GM21515 (cell line): ENCODE results near the gene PDCL3.

Source experiments
- ATAC-seq: cut with Tn5 transposase; IDR thresholded peaks from one replicate; pipeline ENCODE4 v1.9.1; 2021; ENCODE audit not compliant: unreplicated experiment

The PDCL3 gene

DNA sequence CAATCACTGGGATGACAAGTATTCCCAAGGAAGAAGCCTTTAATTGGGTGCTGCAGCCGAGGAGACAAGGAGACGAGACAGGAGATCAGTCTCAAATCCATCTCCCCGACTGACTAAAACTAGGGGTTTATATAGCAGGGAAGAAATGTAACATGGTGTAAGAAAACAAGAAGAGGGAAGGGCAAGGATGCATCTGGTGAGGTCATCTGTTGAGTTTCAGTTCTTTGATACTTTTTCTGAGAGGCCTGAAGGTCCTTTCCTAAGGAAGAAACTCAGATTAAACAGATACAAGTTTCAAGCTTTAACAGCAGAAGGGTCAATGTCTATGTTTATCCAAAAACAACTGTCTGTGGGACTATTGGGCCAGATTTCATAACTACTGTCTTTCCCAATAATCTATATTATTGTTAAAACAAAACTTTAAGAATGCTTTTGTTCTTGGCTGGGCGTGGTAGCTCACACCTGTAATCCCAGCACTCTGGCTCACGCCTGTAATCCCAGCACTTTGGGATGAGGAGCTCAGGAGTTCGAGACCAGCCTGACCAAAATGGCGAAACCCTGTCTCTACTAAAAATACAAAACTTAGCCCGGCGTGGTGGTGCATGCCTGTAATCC is 2.5 kb upstream of the PDCL3 start:
- no peak for ATAC-seq

DNA sequence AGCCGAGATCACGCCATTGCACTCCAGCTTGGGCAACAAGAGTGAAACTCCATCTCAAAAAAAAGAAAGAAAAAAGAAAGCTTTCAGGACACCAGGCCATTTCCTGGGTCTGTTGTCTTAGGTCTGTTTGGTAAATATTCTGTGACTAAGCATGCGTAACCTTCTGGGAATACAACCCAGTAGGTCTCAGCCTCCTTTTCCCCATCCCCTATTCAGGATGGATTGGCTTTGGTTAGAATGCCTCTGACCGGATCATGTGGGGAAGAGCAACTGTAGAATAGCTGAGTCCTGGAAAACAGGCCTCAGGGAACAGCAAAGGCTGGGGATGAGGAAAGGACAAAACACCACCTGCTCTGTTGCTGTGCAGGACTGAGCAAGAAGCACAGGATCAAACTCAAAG is 1.6 kb upstream of the PDCL3 start:
- no peak for ATAC-seq

DNA sequence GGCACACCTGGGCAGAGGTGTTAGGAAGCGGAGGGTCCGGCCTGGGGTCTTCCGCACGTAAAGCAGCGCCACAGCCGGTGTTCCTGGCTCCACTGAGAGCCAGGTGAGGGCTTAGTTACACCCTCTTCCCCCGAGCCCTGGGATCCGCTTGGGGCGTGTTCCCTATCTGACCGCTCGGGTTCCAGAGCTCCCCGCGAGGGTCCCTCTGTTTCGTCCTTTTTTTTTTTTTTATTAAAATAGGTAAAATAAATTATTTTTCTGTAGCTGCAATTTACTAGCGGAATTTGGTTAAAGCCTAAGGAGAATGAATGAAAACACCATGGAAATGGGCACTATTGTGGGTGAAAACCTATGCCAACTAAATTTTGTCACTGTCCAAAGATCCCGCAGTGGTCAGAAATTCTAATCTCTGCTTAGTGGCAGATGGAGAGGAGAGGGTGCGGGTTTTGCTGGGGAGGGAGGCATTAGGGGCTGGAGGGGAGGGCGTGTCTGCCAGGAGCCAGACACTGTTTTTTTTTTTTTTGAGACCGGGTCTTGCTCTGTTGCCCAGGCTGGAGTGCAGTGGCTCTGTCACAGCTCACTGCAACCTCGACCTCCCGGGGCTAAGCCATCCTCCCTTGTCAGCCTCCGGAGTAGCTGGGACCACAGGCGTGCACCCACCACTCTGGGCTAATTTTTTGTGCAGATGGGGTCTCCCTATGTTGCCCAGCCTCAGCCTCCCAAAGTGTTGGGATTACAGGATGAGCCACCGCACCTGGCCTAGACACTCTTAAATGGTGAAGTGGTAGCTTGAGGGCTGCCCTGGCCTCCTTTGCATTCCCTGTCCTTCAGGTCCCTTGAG is 834 bp downstream of the PDCL3 start:
- peak; percentile 16 for ATAC-seq

DNA sequence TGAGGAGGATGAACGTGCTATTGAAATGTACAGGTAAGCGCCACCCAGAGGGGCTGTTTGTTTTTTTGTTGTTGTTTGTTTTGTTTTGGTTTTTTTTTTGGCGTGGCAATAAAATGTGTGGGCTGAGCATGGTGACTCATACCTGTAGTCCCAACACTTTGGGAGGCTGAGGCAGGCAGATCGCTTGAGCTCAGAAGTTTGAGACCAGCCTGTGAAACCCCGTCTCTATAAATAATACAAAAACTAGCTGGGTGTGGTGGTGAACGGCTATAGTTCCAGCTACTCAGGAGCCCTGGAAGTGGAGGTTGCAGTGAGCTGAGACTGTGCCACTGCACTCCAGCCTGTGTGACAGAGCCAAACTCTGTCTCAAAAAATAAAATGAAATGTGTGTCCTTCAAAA is 6.2 kb downstream of the PDCL3 start:
- no peak for ATAC-seq

DNA sequence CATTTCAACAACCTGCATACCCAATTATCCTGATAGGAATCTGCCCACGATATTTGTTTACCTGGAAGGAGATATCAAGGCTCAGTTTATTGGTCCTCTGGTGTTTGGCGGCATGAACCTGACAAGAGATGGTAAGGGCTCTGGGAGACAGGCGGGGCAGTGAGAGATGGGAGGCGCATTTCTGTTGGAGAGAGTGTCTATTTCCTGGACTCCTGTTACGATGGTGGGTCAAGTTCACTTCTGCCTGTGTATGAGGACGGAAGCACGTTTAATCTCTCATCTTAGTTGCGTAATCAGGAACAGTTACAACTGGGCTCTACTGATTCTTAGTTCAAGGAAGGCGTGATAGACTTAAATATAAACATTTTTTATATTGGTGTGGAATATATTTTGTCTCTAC is 8.9 kb downstream of the PDCL3 start:
- ATAC-seq, result no peak

DNA sequence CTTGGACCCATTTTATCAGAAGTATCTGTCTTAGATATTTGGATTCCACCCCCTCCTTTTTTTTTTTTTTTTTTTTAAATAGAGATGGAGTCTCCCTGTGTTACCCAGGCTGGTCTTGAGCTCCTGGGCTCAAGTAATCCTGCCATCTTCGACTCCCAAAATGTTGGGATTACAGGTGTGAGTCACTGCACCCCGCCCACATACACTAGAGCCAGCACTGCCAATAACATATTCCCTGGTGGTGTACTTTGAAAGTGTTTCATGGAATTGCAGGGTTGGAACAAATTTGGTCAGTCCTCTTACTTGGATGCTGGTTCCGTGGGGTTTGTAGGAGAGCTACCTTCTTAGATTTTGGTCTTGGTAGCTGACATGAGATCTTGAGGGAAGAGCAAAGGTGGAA is 15.0 kb downstream of the PDCL3 start:
- no peak for ATAC-seq

DNA sequence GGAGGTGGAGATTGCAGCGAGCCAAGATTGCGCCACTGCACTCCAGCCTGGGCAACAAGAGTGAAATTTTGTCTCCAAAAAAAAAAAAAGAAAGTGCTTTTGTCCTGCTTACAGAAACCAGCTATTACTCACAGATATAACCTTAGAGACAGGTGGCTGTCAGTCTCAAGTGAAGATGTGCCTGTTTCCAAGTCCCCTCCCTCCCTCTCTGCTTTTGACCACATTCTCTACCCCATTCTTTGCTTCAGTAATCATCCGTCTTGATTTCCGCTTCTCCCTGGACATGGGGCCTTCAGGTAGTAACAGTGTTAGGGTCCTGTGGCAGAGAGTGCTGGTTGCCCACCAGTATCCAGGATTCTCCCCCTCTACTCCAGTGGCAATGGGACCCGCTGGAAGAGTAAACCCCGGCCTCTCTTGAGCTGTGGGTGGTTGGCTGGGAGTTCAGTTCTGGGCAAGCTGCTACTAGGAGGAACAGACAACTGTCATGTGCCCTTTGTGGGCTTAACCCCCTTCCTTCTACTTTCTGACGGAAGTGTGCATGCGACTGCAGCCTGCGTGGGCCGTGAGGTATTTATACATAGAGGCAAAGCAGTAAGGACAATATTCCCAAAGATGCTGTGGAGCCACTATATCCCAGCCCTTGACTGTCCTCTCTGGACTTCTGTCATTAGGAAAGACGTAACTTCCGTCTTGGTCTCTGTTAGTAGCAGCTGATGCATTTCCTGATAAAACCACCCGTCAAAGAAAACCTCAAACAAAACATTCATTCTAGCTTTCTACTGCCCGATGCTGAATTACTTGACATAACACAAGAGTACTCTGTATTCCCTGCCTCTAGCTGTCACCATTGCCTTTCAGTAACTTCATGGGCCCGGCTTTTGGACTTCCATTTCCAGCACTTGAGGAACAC is 17.8 kb downstream of the PDCL3 start:
- peak; percentile 72 for ATAC-seq

DNA sequence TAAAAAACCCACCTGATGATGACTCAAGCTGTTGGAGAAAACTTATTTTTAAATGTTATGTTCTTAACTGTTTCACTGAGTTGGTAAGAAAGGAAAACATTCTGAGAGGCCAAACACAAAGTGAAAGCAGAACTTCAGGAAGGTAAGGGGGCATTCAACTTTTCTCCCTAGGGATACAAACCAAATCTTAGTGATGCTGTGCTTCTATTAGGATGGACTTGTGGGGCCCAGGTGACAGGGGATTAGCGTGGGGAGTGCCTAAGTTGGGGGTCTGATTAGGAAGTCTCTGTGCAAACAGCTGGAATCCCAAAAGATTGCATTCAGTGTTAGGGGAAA is 18.5 kb downstream of the PDCL3 start:
- peak; percentile 18 for ATAC-seq

DNA sequence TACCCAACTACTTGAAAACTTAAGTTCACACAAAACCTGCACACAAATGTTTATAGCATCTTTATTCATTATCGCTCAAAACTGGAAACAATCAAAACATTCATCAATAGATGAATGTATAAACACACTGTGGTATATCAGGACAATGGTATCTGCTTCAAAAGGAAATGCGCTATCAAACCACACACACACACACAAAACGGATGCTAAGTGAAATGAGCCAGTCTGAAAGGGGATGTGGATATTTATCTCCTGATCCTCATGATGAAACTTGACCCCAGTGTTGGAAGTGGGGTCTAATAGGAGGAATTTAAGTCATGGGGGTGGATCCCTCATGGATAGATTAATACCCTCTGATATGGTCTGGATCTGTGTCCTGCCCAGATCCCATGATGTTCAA is 22.0 kb downstream of the PDCL3 start:
- ATAC-seq, result no peak

DNA sequence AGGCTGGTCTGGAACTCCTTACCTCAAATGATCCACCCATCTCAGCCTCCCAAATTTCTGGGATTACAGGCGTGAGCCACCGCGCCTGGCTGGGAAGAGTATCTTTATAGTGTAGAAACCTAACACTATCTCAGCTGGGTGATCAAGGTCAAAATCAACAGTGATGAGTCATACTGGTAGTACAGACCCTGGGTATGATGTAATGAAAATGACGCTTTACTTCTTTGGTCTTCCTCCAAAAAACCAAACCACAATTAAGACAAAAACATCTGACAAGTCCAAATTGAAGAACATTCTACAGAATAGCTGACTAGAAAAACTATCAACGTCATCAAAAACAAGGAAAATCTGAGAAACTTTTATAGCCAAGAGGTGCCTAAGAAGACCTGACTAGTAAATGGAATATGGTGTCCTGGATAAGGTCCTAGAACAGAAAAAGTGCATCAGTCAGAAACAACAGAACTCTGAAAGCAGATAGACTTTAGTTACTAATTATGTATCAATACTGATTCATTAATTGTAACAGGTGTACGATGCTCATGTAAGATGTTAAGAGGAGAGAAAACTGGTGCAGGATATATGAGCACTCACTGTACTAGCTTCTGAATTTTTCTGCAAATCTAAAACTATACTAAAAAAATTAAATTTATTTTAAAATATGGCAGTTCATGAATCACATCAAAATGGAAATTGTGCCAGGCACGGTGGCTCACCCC is 25.4 kb downstream of the PDCL3 start:
- peak; percentile 58 for ATAC-seq

DNA sequence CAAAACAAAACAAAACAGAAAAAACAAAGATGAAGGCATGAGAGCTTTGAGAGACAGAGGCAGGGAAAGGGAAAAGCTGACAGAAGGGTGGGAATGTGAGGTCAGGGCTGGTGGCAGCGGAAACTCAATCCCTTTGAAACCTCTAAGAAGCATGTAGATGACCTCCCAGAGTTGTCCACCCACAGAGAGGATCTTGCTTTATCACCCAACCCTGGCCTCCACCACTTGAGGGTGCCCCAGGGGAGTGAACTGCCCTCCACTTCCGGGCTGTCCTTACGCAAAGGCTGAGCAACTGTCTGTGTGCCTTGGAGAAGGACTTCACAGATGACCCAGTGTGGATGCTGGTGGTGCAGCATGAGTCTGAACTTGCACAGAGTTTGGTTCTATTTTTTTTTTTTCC is 26.7 kb downstream of the PDCL3 start:
- no peak for ATAC-seq

DNA sequence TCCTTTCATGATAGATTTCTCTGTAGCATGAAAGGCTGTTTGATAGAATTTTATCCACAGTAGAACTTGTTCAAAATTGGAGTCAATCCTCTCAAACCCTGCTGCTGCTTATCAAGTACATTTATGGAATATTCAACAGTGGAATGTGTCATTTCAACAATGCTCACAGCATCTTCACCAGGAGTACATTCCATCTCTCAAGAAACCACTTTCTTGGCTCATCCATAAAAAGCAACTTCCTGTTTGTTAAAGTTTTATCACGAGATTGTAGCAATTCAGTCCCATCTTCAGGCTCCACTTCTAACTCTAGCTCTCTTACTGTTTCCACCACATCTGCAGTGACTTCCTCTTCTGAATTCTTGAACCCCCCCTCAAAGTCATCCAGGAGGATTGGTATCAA is 29.4 kb downstream of the PDCL3 start:
- no peak for ATAC-seq

DNA sequence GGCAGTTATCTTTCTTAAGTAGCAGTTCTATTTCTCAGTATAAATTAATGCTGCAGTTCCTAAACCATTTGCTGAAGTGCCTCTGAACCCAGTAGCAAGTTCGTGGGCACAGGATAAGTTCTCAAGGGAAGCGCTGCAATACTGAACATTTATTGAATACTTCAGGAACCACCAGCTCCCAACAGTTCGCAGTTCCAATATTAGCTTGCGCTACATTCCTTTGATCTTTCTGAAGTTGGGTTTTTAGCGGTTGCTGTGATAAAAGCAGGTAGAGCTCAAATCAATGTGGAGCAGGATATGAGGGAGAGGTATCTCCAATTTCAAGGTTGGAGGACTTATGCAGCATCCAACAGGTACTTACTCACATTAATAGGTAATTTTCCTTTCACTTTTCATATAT is 33.7 kb downstream of the PDCL3 start:
- no peak for ATAC-seq

DNA sequence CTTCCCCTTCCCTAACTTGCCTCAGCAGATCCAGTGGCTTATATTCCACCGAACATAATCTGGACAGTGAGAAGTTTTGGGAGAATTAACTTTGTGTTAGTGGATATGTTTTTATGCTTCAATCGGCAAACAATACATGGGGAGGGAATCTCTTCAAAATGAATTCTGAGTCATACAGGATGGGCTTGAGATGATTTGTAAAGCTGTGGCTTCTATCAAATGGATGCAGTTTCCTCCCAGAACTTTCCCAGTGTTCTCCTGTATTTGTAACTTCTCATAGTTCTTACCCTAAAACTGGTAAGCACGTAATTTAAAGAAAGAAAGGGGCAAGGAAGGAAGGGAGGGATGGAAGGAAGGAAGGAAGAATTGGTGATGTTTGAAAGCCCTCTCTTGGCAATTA is 36.8 kb downstream of the PDCL3 start:
- ATAC-seq, result no peak

DNA sequence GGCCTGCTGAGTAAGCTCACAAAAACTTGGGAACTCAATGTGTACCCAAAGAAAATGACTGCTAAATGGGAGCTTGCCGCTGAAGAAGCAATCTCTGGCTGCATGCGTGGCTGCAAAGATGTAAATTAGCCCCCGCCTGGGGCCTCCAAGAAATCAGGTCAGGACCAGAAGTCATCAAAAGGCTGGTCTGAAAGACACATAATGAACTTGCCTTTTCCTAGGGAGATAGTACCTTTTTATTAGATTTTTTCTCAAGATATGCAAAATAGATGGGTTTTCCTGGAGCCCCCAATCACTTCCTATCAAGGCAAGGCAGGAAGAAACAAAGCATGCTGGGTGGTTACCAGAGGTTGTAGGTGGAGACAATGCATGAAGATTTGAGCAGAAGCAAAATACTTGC is 38.9 kb downstream of the PDCL3 start:
- ATAC-seq, result no peak

DNA sequence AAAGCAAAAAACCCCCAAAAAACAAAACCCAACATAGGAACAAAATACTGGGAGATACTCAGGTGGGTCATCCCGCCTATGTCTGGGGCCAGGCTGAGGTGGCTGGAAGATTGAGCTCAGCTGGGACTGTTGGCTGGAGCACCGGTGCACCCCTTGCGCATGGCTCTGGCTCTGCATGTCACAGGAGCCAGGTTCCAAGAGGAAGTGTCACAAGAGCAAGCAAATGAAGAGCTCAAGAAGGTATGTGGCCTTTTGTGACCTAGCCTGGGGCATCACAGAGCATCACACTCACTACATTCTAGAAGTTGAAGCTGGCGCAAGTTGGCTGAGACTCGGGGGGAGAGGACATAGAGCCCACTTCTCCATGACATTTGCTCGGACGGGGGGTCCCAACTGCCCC is 40.6 kb downstream of the PDCL3 start:
- ATAC-seq, result no peak

DNA sequence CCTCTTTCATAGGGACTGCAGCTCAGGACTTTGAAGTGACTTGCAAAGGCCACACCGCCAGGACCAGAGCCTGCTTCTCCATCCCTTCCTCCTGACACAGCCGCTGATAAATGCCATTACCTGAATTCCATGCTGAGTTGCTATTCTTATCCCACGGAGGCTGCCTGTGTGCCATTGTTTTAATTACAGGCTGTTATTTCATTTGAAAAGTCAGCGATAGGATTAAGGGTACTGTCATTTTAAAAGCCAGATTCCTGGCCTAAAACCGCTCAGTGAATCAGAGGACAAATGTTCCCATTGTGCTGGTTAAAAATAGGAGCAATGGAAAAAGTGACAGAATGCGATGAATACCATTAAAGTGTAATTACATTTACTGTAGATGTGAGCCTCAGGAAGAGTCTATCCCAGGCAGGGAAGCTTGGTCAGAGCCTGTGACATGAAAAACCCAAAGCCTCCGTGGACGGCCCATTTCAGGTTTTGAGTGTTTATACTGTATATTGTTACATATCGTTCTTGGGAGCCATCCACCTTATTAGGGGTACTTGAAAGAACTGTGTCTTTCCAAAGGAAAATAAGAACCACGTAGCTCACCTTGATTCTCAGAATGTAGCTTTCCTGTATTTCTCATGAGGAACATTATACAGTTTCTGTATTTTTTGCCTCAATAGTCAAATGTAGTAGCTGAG is 41.3 kb downstream of the PDCL3 start:
- ATAC-seq, result no peak

DNA sequence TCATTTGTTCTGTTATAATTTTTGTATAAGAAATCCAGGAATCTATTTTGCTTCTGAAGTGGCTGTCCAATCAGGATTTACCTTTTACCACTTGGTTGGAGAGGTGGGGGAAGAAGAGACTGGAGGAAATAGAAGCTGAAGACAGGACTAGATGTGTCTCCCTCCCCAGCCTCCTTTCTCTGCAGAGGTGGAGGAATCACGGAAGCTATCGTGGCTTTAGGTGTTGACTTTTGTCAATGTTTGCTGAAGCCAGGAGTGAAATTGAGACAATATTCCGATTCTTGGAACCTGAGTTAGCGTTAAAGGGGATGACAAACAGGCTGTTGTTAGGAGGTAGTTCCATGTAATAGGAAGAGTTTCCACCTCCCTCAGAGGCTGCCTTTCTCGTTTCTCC is 43.5 kb downstream of the PDCL3 start:
- ATAC-seq, result no peak

DNA sequence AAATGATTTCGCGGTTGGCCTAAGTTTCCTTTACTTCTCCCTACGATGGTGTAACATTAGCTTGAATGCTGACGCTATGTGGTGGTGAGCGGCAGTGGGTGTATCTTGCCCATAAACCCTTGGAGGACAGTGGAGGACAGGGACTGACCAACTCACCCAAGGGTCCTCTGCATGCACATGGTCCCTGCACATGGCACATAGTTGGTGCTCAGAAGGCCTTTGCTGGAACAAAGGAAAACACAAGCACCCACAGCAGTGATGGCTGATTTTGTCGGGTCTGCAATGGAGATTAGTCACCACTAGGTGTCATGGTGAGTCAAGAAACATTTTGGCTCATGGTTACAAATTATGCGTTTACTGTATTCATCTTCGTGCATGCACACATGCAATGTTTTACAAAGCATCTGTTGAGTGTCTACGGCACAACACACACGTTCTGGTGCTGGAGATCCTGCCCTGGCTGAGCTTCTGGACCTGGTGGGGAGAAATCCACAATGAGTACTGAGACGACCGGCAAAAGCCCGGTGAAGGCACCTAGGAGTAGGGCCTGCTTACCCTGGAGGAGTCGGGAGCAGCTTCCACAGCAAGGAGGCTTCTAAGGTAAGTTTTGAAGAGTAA is 44.0 kb downstream of the PDCL3 start:
- no peak for ATAC-seq

DNA sequence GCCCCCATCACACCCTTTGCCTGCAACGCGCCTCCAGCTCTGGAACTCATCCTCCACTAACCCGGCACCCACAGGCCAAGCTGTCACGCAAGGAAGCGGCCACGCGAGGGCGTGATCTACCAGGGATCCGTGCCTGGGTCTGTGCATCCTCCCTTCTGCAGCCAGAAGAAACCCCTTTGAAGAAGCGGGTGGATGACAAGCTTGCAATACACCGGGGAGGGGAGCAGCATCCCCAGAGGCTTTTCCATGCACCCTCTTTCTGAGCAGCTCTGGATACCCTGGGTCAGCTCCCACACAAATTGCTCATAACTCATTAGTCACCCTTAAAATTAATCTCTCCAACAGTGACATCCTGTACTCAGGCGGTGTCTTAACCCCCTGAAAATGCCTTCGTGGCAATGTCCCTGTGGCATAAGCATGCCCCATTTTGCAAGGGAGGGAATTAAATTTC is 47.6 kb downstream of the PDCL3 start:
- ATAC-seq, result no peak
